Spleen (tissue), 11 donors: Measurements from ENCODE around the gene ZCWPW1. TPM values are rescaled to one million over a fixed set of nuclear protein-coding genes. Genes with fewer than 3 reads are reported as not detected.

Source experiments
- DNase-seq: peaks from one replicate; pipeline ENCODE4 v3.0.0-alpha.2; 2020
- H3K27ac ChIP-seq, 8 donors: fragments of 200-600 bp; sonication (generic) in 7 of 8; 1 replicate in 4 of 8; 2 replicates in 4 of 8; pipeline versions ENCODE4 v1.5.0 to v1.8.0; 2016 to 2021; ENCODE audit warnings: inconsistent platforms in 4 of 8, mild to moderate bottlenecking in 4 of 8, moderate library complexity in 1 of 8
- H3K27me3 ChIP-seq, 7 donors: fragments of 200-600 bp; sonication (generic) in 6 of 7; replicated peaks in 1 of 7; 1 replicate in 4 of 7; 2 replicates in 3 of 7; pipeline versions ENCODE4 v1.5.0 to v1.8.0; 2016 to 2021; ENCODE audit warnings: inconsistent platforms in 3 of 7, mild to moderate bottlenecking in 1 of 7
- H3K36me3 ChIP-seq, 6 donors: fragments of 200-600 bp; sonication (generic) in 5 of 6; 1 replicate in 4 of 6; 2 replicates in 2 of 6; pipeline versions ENCODE4 v1.5.0 to v1.8.0; 2016 to 2021; ENCODE audit warnings: inconsistent platforms in 2 of 6
- H3K4me1 ChIP-seq, 6 donors: fragments of 200-600 bp; sonication (generic) in 5 of 6; 1 replicate in 3 of 6; 2 replicates in 3 of 6; pipeline versions ENCODE4 v1.5.0 to v1.8.0; 2016 to 2021; ENCODE audit warnings: inconsistent platforms in 3 of 6
- H3K4me3 ChIP-seq, 8 donors: fragments of 200-600 bp; sonication (generic) in 7 of 8; 1 replicate in 4 of 8; 2 replicates in 4 of 8; pipeline versions ENCODE4 v1.5.0 to v1.8.0; 2016 to 2021; ENCODE audit warnings: inconsistent platforms in 4 of 8, mild to moderate bottlenecking in 4 of 8, moderate library complexity in 2 of 8
- H3K9me3 ChIP-seq, 8 donors: fragments of 200-600 bp; sonication (generic) in 7 of 8; 1 replicate in 4 of 8; 2 replicates in 4 of 8; pipeline versions ENCODE4 v1.5.0 to v1.8.0; 2016 to 2021; ENCODE audit warnings: inconsistent platforms in 4 of 8
- CTCF ChIP-seq, 11 experiments: fragments of 200-600 bp in 7 of 11; fragments of 450-650 bp in 4 of 11; sonication (generic) in 4 of 11; IDR thresholded peaks in 8 of 11; conservative IDR thresholded peaks in 3 of 11; 1 replicate in 7 of 11; 2 replicates in 4 of 11; pipeline versions ENCODE4 v1.4.0 to v1.8.0; 2016 to 2021; ENCODE audit warnings: antibody characterized with exemption in 11 of 11, inconsistent platforms in 4 of 11, mild to moderate bottlenecking in 1 of 11
- POLR2A ChIP-seq, 3 donors: fragments of 450-650 bp; IDR thresholded peaks; one replicate each; pipeline ENCODE4 v1.5.1; 2017; ENCODE audit warnings: antibody characterized with exemption in 3 of 3, mild to moderate bottlenecking in 1 of 3
- POLR2AphosphoS5 ChIP-seq, 3 donors: sonication (generic); formaldehyde crosslinking; IDR thresholded peaks; one replicate each; pipeline ENCODE4 v1.5.1; 2017; ENCODE audit warnings: antibody characterized with exemption in 3 of 3
- WGBS, 5 donors: extraction: QIAGEN DNeasy Blood & Tissue Kit in 3 of 5; methylation state at CpG; one replicate each; pipeline versions ENCODE4 v1.1.5 to v1.1.7; 2013 to 2018; 5-methylcytosine and 5-hydroxymethylcytosine counted together
- intact Hi-C: fragments of 100-400 bp; cut with DNase I; formaldehyde crosslinking; loops from one replicate; pipeline ENCODE4 v1.15.0; 2023; ENCODE audit warnings: low total_unique reads
- polyA plus RNA-seq, 3 donors: library from polyadenylated mRNA; stranded (reverse); fragments of 200-250 nt; gene quantifications; one replicate each; pipeline ENCODE4 v1.2.1, GENCODE V29; 2013
- total RNA-seq, 7 donors: library from RNA; depleted of rRNA in 3 of 7; stranded (reverse); fragments of >200 nt in 3 of 7; fragmentation: NEBNext Ultra II Directional in 4 of 7; extraction: Animal tissue kit (Norgen Biotek cat#: 25700) in 4 of 7; gene quantifications; one replicate each; pipeline versions ENCODE4 v1.1.0 to v1.2.1, GENCODE V29; 2016 to 2021
- donor health status: healthy with polysubstance abuse.
- donor health status: DM: no; HTN: no; CAD: no; lungs with moderate emphysema.
- donor health status: DM: no; HTN: no; CAD: no.
- donor health status: Bipolar disorder and iron deficiency.
- donor health status: healthy.
- donor health status: DM: no; HTN: no; CAD: no.
- donor health status: DM: yes; HTN: yes; CAD: no.

ZCWPW1 gene
- total and polyA plus RNA-seq, 10 donors, result 4.5 to 42.6 (median 6.6) TPM

GRCh38 chr7:100373261-100373831 lies 55.2 kb downstream of the ZCWPW1 start, which contains the start of gene PILRA:
Gene PILRA, plus strand, starts transcription at chr7:100373487. Its CDS starts 170 bp downstream, at chr7:100373657.
- no peaks in the 10 kb centered on the region for H3K9me3 ChIP-seq
- peaks cover 5 to 99% (median 57%) of the 10 kb centered on the region in 6 donors for H3K4me1 ChIP-seq
- DNase-seq, result peak; percentile 87
- H3K27ac ChIP-seq, result peak within 1 kb of the TSS; percentile 57 to 97 (median 80)
- intact Hi-C loops, result no loop called here
- H3K27me3 ChIP-seq, result no peaks in the 10 kb centered on the region
- peak within 1 kb of the TSS in 6 of 8 donors; percentile 7 to 63 (median 32) for H3K4me3 ChIP-seq
- TF ChIP-seq POLR2A (IDR thresholded peaks at IDR 0.05) (no peak), POLR2AphosphoS5 (IDR thresholded peaks at IDR 0.05) (peak; percentile 57 to 75 (median 60)), CTCF (IDR thresholded peaks at IDR 0.05 in 8 of 11, conservative IDR thresholded peaks at IDR 0.05 in 3 of 11) (no peak)
- 34 to 66% (median 53%) methylated on average over 10 to 12 of the region's 12 CpGs for WGBS, 5 donors
- peaks cover 0 to 14% (median 0%) of the 10 kb centered on the region in 6 donors for H3K36me3 ChIP-seq

DNA sequence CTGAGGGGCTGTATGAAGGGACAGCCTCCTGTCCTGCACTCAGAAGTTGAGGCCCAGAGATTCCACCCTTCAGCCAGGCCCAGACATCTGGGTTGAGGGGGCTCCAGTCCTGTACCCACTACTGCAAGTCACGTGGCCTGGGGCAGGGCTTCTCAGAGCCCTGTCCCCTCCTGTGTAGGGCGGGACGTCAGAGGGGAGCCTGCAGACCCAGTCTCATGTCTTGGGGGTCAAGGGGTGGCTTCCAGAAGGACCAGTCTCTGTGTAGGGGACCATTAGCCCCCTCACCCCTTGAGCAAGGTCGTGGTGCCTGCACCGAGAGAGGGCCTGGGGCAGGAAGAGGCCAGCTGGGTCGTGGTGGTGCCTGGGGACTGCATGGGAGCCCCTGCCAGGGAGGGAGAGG lies 55.8 kb downstream of the ZCWPW1 start:
- Histone ChIP-seq H3K27ac (peak overlapping the region; percentile 57 to 97 (median 80)), H3K36me3 (peaks cover 0 to 19% (median 0%) of the 10 kb centered on the region in 6 donors), H3K27me3 (no peaks in the 10 kb centered on the region), H3K9me3 (no peaks in the 10 kb centered on the region), H3K4me3 (peak overlapping the region in 1 of 8 donors; percentile 63), H3K4me1 (peaks cover 6 to 99% (median 61%) of the 10 kb centered on the region in 6 donors)
- WGBS, 5 donors, result 37 to 69% (median 54%) methylated on average over 6 of the region's 6 CpGs
- DNase-seq, result peak; percentile 79
- intact Hi-C loops, result no loop called here
- TF ChIP-seq POLR2AphosphoS5 (IDR thresholded peaks at IDR 0.05) (no peak), CTCF (IDR thresholded peaks at IDR 0.05 in 8 of 11, conservative IDR thresholded peaks at IDR 0.05 in 3 of 11) (no peak)

DNA sequence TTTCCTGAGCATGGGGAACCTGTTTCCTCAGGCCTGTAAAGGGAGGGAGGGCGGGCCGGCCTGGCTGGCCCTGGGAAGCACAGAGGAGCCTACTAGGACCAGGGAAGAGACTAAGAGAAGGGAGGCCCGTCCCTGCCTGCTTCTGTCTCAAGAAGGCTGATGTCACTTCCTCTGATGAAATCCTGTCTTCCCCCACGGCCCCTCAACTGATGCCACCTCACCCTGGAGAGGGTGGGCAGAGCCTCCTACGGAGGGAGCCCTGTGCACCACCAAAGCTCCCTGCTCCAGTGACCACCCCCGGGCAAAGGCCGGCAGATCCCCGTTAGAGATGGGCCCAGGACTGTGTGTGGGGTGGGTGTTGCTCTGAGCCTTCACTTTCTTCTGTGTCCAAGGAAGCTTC lies 56.2 kb downstream of the ZCWPW1 start:
- Histone ChIP-seq H3K9me3 (no peaks in the 10 kb centered on the region), H3K36me3 (peaks cover 0 to 19% (median 0%) of the 10 kb centered on the region in 6 donors), H3K27ac (peak overlapping the region; percentile 57 to 97 (median 80)), H3K4me1 (peaks cover 9 to 99% (median 66%) of the 10 kb centered on the region in 6 donors), H3K4me3 (peak overlapping the region in 1 of 8 donors; percentile 63), H3K27me3 (no peaks in the 10 kb centered on the region)
- TF ChIP-seq POLR2AphosphoS5 (IDR thresholded peaks at IDR 0.05) (peak; percentile 47 to 70 (median 58)), CTCF (IDR thresholded peaks at IDR 0.05 in 8 of 11, conservative IDR thresholded peaks at IDR 0.05 in 3 of 11) (no peak), POLR2A (IDR thresholded peaks at IDR 0.05) (no peak)
- peak; percentile 82 for DNase-seq
- WGBS, 5 donors, result 23 to 43% (median 41%) methylated on average over 8 of the region's 8 CpGs
- intact Hi-C loops, result no loop called here

DNA sequence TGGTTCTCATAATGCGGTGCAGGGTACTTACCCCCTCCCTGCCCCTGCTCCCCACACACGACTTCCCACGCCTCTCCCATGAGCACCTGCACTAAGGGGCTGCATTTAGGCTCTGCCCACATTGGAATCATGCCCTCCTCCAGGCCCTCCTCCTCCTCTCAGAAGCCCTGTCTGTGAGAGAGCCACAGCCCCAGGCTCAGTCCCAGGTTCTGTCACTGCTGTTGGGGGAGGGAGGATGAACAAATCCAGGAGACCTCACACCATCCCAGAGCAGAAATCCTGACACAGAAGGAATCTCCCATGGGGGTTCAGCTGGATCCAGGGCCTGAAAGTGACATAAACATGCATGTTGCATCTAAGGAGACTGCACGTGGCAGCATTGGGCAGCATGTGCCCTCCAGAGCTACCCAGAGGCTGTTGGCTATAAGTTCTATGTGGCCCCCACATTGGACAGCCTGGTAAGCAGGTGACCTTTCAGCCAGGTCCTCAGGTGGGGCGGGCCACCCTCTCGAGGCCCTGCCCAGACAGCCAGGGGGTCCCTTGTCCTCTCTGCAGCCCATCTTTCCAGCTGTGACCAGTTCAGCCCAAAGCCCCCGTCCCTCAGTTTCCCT lies 56.8 kb downstream of the ZCWPW1 start:
- H3K27ac ChIP-seq, result peak overlapping the region in 7 of 8 donors; percentile 74 to 97 (median 80)
- H3K36me3 ChIP-seq, result peaks cover 0 to 21% (median 0%) of the 10 kb centered on the region in 6 donors
- no peaks in the 10 kb centered on the region for H3K9me3 ChIP-seq
- peak overlapping the region in 1 of 8 donors; percentile 63 for H3K4me3 ChIP-seq
- H3K4me1 ChIP-seq, result peaks cover 9 to 100% (median 71%) of the 10 kb centered on the region in 6 donors
- H3K27me3 ChIP-seq, result no peaks in the 10 kb centered on the region
- WGBS, 5 donors, result 63 to 76% (median 70%) methylated on average over 3 to 7 of the region's 7 CpGs
- intact Hi-C loops, result no loop called here
- TF ChIP-seq CTCF (IDR thresholded peaks at IDR 0.05 in 8 of 11, conservative IDR thresholded peaks at IDR 0.05 in 3 of 11), result no peak
- no peak for TF ChIP-seq POLR2A (IDR thresholded peaks at IDR 0.05)
- no peak for TF ChIP-seq POLR2AphosphoS5 (IDR thresholded peaks at IDR 0.05)
- DNase-seq, result peak; percentile 71
